GM12878 (cell line): ENCODE measurements around the gene PRR12. TPM values are rescaled to one million over a fixed set of nuclear protein-coding genes. Genes with fewer than 3 reads are reported as not detected.

Experiments
- ATAC-seq: fragments of 200-7000 bp; cut with Tn5 transposase; 3 replicates; pipeline ENCODE4 v1.9.1; 2020; ENCODE audit warnings: mild to moderate bottlenecking, moderate library complexity
- BruUV-seq: library from RNA; stranded (reverse); fragments of 400-500 nt; replicated peaks from 2 replicates; lab custom pipeline; 2021; lab: Mats Ljungman, UMichigan
- CTCF ChIA-PET: fragments of 300-600 bp; sonication (Branson Sonifier 250); formaldehyde crosslinking; extraction: SDS; loops from one replicate; lab custom pipeline; 2021; ENCODE audit warnings: inconsistent platforms; lab: Yijun Ruan, JAX
- POLR2A ChIA-PET: fragments of 350-600 bp; formaldehyde crosslinking; extraction: SDS; loops from one replicate; lab custom pipeline; 2021; ENCODE audit warnings: inconsistent platforms; lab: Charles Lee
- RAD21 ChIA-PET: fragments of 300-600 bp; sonication (Branson Sonifier 250); formaldehyde crosslinking; loops from one replicate; lab custom pipeline; 2023; ENCODE audit warnings: antibody characterized with exemption; ENCODE audit not compliant: unreplicated experiment; lab: Charles Lee
- SMC1A ChIA-PET: fragments of 300-600 bp; sonication (Branson Sonifier 250); formaldehyde crosslinking; loops from one replicate; lab custom pipeline; 2023; ENCODE audit not compliant: unreplicated experiment, uncharacterized antibody; lab: Charles Lee
- DNase-seq: peaks from one replicate; pipeline ENCODE4 v3.0.0-alpha.2; 2011; ENCODE audit warnings: low read depth, low spot score
- FAIRE-seq: peaks from 3 replicates; lab custom pipeline; 2011; peaks lifted over from hg19 to GRCh38; lab: Jason Lieb, UNC
- H2AFZ ChIP-seq: 2 replicates; pipeline ENCODE4 v1.6.0; 2011; ENCODE audit warnings: low read depth, low read length, control low read depth; ENCODE audit not compliant: control insufficient read depth
- H3K27ac ChIP-seq: 2 replicates; pipeline ENCODE4 v1.5.1; 2011; ENCODE audit warnings: control low read depth; ENCODE audit not compliant: control insufficient read depth, insufficient read depth
- H3K27me3 ChIP-seq, 2 experiments: replicated peaks in 1 of 2; 2 replicates each; pipeline versions ENCODE4 v1.6.0 to v1.6.1; 2011; ENCODE audit warnings: low read length in 1 of 2; ENCODE audit not compliant: control insufficient read depth in 2 of 2, insufficient read depth in 2 of 2
- H3K36me3 ChIP-seq, 2 experiments: 2 replicates each; pipeline ENCODE4 v1.5.1; 2011; ENCODE audit warnings: low read length in 1 of 2; ENCODE audit not compliant: control insufficient read depth in 2 of 2, insufficient read depth in 2 of 2
- H3K4me1 ChIP-seq: 2 replicates; pipeline ENCODE4 v1.6.1; 2011; ENCODE audit warnings: mild to moderate bottlenecking, low read length, moderate library complexity, mixed read lengths; ENCODE audit not compliant: control insufficient read depth, insufficient read depth
- H3K4me2 ChIP-seq: 2 replicates; pipeline ENCODE4 v1.6.0; 2011; ENCODE audit warnings: control low read depth; ENCODE audit not compliant: control insufficient read depth, insufficient read depth
- H3K4me3 ChIP-seq: fragments of 200-600 bp; sonication (generic); 2 replicates; pipeline ENCODE4 v1.5.1; 2016
- H3K79me2 ChIP-seq: 2 replicates; pipeline ENCODE4 v1.6.0; 2011; ENCODE audit warnings: low read length; ENCODE audit not compliant: control insufficient read depth, insufficient read depth
- H3K9ac ChIP-seq: 2 replicates; pipeline ENCODE4 v1.8.0; 2011; ENCODE audit warnings: low read length, control low read depth, mixed read lengths; ENCODE audit not compliant: control insufficient read depth, insufficient read depth
- H3K9me3 ChIP-seq: replicated peaks from 3 replicates; pipeline ENCODE4 v1.5.1; 2011; ENCODE audit warnings: mild to moderate bottlenecking, low read length; ENCODE audit not compliant: control insufficient read depth, insufficient read depth
- H4K20me1 ChIP-seq: 2 replicates; pipeline ENCODE4 v1.6.0; 2011; ENCODE audit not compliant: control insufficient read depth, insufficient read depth
- BHLHE40 ChIP-seq, 2 experiments: fragments of 450-650 bp in 1 of 2; IDR thresholded peaks; 2 replicates each; pipeline ENCODE4 v1.6.1; 2011 to 2017; ENCODE audit warnings: low read depth in 2 of 2, borderline replicate concordance in 1 of 2, improper control_type of control experiment in 1 of 2, low read length in 1 of 2, mild to moderate bottlenecking in 1 of 2
- CHD1 ChIP-seq: IDR thresholded peaks from 2 replicates; pipeline ENCODE4 v1.6.1; 2012; ENCODE audit warnings: low read depth, low read length, improper control_type of control experiment
- EED ChIP-seq: sonication (generic); IDR thresholded peaks from 2 replicates; pipeline ENCODE4 v1.6.1; 2016; ENCODE audit warnings: antibody characterized with exemption, low read depth
- HDAC6 ChIP-seq: fragments of 200-600 bp; sonication (generic); IDR thresholded peaks from one replicate; pipeline ENCODE4 v1.8.0; 2017; ENCODE audit warnings: antibody characterized with exemption; ENCODE audit not compliant: unreplicated experiment
- MTA2 ChIP-seq: fragments of 450-650 bp; IDR thresholded peaks from 2 replicates; pipeline ENCODE4 v1.6.1; 2016; ENCODE audit warnings: low read depth, mild to moderate bottlenecking, moderate library complexity
- NR2C2 ChIP-seq: IDR thresholded peaks from 2 replicates; pipeline ENCODE4 v1.6.1; 2011; ENCODE audit warnings: borderline replicate concordance, low read depth; ENCODE audit not compliant: control insufficient read depth, insufficient read length
- PAX8 ChIP-seq: fragments of 450-650 bp; IDR thresholded peaks from 2 replicates; pipeline ENCODE4 v1.6.1; 2017; ENCODE audit warnings: mild to moderate bottlenecking, moderate library complexity
- RBBP5 ChIP-seq: fragments of 200-600 bp; sonication (generic); conservative IDR thresholded peaks from 2 replicates; pipeline ENCODE4 v1.6.1; 2016
- SREBF1 ChIP-seq: IDR thresholded peaks from 2 replicates; pipeline ENCODE4 v1.6.1; 2012; ENCODE audit warnings: mild to moderate bottlenecking, low read length
- SREBF2 ChIP-seq: IDR thresholded peaks from 2 replicates; pipeline ENCODE4 v1.6.1; 2012; ENCODE audit warnings: mild to moderate bottlenecking, low read length
- WGBS: methylation state at CpG from one replicate; pipeline ENCODE4 v1.1.6; 2016; ENCODE audit warnings: low lambda C conversion rate; ENCODE audit not compliant: insufficient replicate concordance, insufficient coverage; ENCODE audit errors: missing lambda C conversion rate; 5-methylcytosine and 5-hydroxymethylcytosine counted together
- in situ Hi-C: fragments of 300-500 bp; cut with MboI; formaldehyde crosslinking; loops from 9 replicates; pipeline ENCODE4 v1.14.3; 2018; ENCODE audit warnings: mixed read lengths
- intact Hi-C: fragments of 100-400 bp; cut with micrococcal nuclease; formaldehyde crosslinking; loops from one replicate; pipeline ENCODE4 v1.14.2; 2022; ENCODE audit not compliant: unreplicated experiment
- polyA plus RNA-seq, 11 experiments: library from polyadenylated mRNA; depleted of rRNA in 4 of 11; unstranded in 6 of 11; stranded (reverse) in 5 of 11; fragments of >200 nt; fragmentation: Nextera tagmentation in 4 of 11; fragmentation: Illumina TruSeq in 1 of 11; extraction: Ambion mirVana in 4 of 11; extraction: Trizol in 1 of 11; gene quantifications; 1 replicate in 1 of 11; 2 replicates in 10 of 11; pipeline versions ENCODE4 v1.2.1 to v1.2.3, GENCODE V29; 2011 to 2016; ENCODE audit warnings: inconsistent platforms in 2 of 11, missing spikeins in 2 of 11, low read depth in 1 of 11
- total RNA-seq, 4 experiments: library from RNA; depleted of rRNA in 3 of 4; stranded (reverse); fragments of >200 nt in 3 of 4; fragmentation: Illumina TruSeq in 1 of 4; extraction: Trizol in 1 of 4; gene quantifications; 2 replicates each; pipeline versions ENCODE4 v1.2.1 to v1.2.3, GENCODE V29; 2013 to 2021

The PRR12 gene
- total and polyA plus RNA-seq, 10 of the 15 experiments (the other 5 are each of a cell fraction or from before 2014, with no cell fraction given), result 0.02 to 25.3 (median 1.6) TPM

GRCh38 chr19:49626226-49626625, 35.2 kb downstream of the PRR12 start (continued):
- TF ChIP-seq RBBP5, result no peak
- no peak for TF ChIP-seq EED
- no peak for TF ChIP-seq CHD1
- TF ChIP-seq PAX8, result no peak
- no peak for TF ChIP-seq HDAC6

- in situ Hi-C loops, result no loop called here
- no peak overlapping the region for H3K4me3 ChIP-seq
- no peak overlapping the region for H3K27ac ChIP-seq
- ChIA-PET RAD21 (interaction anchor here (1.4 kb wide), 1 partner anchor 11 kb away, joined by 5 read pairs; the partner anchor contains the start of gene RRAS), POLR2A (interaction anchor here (0.8 kb wide), 1 partner anchor 46 kb away, joined by 7 read pairs; no protein-coding TSS in a partner anchor), CTCF (no interaction called here), SMC1A (interaction anchor here (0.7 kb wide), 1 partner anchor 49 kb away, joined by 3 read pairs; no protein-coding TSS in a partner anchor)
- no peaks in the 10 kb centered on the region for H3K4me1 ChIP-seq
- no peaks in the 10 kb centered on the region for H3K27me3 ChIP-seq
- no peak overlapping the region for H2AFZ ChIP-seq
- peaks cover 2 to 6% of the 10 kb centered on the region in 2 experiments; a peak in 2 of 4 replicates for H3K36me3 ChIP-seq
- ATAC-seq (no peak), FAIRE-seq (no peak), DNase-seq (no peak)
- H3K4me2 ChIP-seq, result no peak overlapping the region
- H4K20me1 ChIP-seq, result no peaks in the 10 kb centered on the region
- TF ChIP-seq MTA2 (no peak), SREBF1 (no peak), NR2C2 (no peak), SREBF2 (no peak), BHLHE40 (IDR thresholded peaks at IDR 0.05; ENCODE audit: borderline replicate concordance in 1 of 2, low read depth in 2 of 2, low read length in 1 of 2) (no peak)
- intact Hi-C loops, result no loop called here
- H3K9me3 ChIP-seq, result no peaks in the 10 kb centered on the region
- no TSS peak for BruUV-seq
- H3K79me2 ChIP-seq, result no peaks in the 10 kb centered on the region
- H3K9ac ChIP-seq, result no peak overlapping the region
- WGBS, result 100% methylated on average over 9 of the region's 9 CpGs
Observed at GRCh38 chr19:49629659-49630058, 38.7 kb downstream of the PRR12 start.
